GM13977 (cell line): ENCODE results near the gene SLC17A4.

Experiments
- DNase-seq: peaks from one replicate; pipeline ENCODE4 v3.0.0; 2012; ENCODE audit warnings: low spot score
- CTCF ChIP-seq: IDR thresholded peaks from 2 replicates; pipeline ENCODE4 v1.5.1; 2012; ENCODE audit warnings: mild to moderate bottlenecking, control low read depth; ENCODE audit not compliant: insufficient read depth; ENCODE audit errors: extremely low read depth, missing control alignments
- in situ Hi-C: fragments of 300-500 bp; cut with MboI; formaldehyde crosslinking; loops from one replicate; pipeline ENCODE4 v1.12.0; 2022; ENCODE audit warnings: low sequenced_read_pairs, low pct_unique_long_range_greater_than_20kb, mixed read lengths, inconsistent platforms; ENCODE audit not compliant: unreplicated experiment

The SLC17A4 gene

GRCh38 chr6:25715794-25716193, 38.7 kb upstream of the SLC17A4 start:
- no peak for TF ChIP-seq CTCF
- in situ Hi-C loops, result no loop called here
- DNase-seq, result no peak

GRCh38 chr6:25717866-25718740, 36.4 kb upstream of the SLC17A4 start:
- in situ Hi-C loops, result no loop called here
- peak; percentile 28 for DNase-seq
- TF ChIP-seq CTCF, result peak; percentile 40

- in situ Hi-C loops, result no loop called here
- DNase-seq, result no peak
- no peak for TF ChIP-seq CTCF
Measured at GRCh38 chr6:25726122-25726911, 28.2 kb upstream of the SLC17A4 start.

- no peak for TF ChIP-seq CTCF
- in situ Hi-C loops, result no loop called here
- no peak for DNase-seq
Measured at GRCh38 chr6:25727028-25727427, 27.5 kb upstream of the SLC17A4 start.

GRCh38 chr6:25730907-25731306, 23.6 kb upstream of the SLC17A4 start:
- DNase-seq, result no peak
- in situ Hi-C loops, result no loop called here
- TF ChIP-seq CTCF, result no peak

- DNase-seq, result no peak
- no peak for TF ChIP-seq CTCF
- in situ Hi-C loops, result no loop called here
Measured at GRCh38 chr6:25731721-25732120, 22.8 kb upstream of the SLC17A4 start.
